Measurements from ENCODE around the gene GSN.

GRCh38 chr9:121349009-121349408 lies 81.0 kb downstream of the GSN start:
- TF ChIP-seq CTCF (IDR thresholded peaks at IDR 0.05): no peak
- no peak for TF ChIP-seq POLR2A (IDR thresholded peaks at IDR 0.05)

Measured in adrenal gland (tissue), 5 donors.